HEK293 (cell line): ENCODE measurements around the gene EPDR1.

Experiments used
- CTCF ChIP-seq: fragments of 450-650 bp; formaldehyde crosslinking; IDR thresholded peaks from 2 replicates; pipeline ENCODE4 v1.5.1; 2016; ENCODE audit warnings: missing biosample characterization, missing genetic modification characterization
- ELK4 ChIP-seq: IDR thresholded peaks from 2 replicates; pipeline ENCODE4 v1.6.1; 2011; ENCODE audit warnings: mild to moderate bottlenecking, low read depth, low read length, borderline replicate concordance
- YY1 ChIP-seq: fragments of 450-650 bp; formaldehyde crosslinking; IDR thresholded peaks from 2 replicates; pipeline ENCODE4 v1.5.1; 2018; ENCODE audit warnings: missing biosample characterization, missing genetic modification characterization
- ZNF23 ChIP-seq: fragments of 450-650 bp; formaldehyde crosslinking; IDR thresholded peaks from 2 replicates; pipeline ENCODE4 v1.5.1; 2016; ENCODE audit warnings: missing biosample characterization, missing genetic modification characterization, borderline replicate concordance
- ZNF639 ChIP-seq: fragments of 450-650 bp; formaldehyde crosslinking; IDR thresholded peaks from 2 replicates; pipeline ENCODE4 v1.5.1; 2016; ENCODE audit warnings: missing biosample characterization, missing genetic modification characterization
- ZNF76 ChIP-seq: fragments of 450-650 bp; formaldehyde crosslinking; IDR thresholded peaks from 2 replicates; pipeline ENCODE4; 2016; ENCODE audit warnings: low read depth, missing biosample characterization, missing genetic modification characterization, borderline replicate concordance

- TF ChIP-seq ZNF76 (tag by site-specific recombination) (no peak), YY1 (tag by site-specific recombination) (no peak), CTCF (no peak), ZNF23 (tag by site-specific recombination) (no peak), ELK4 (no peak), ZNF639 (no peak)
These were observed 68.5 kb downstream of the EPDR1 start for GRCh38 chr7:37988721-37989650.
